SK-N-SH (cell line): ENCODE results near the gene DNAL4. TPM values are rescaled to one million over a fixed set of nuclear protein-coding genes. Genes with fewer than 3 reads are reported as not detected.

Source experiments
- CTCF ChIA-PET: fragments of 300-600, 350-600 bp; formaldehyde crosslinking; extraction: SDS; loops from one replicate; lab custom pipeline; 2021; lab: Yijun Ruan, JAX
- POLR2A ChIA-PET: fragments of 350-600 bp; sonication (Branson Sonifier 250); formaldehyde crosslinking; extraction: SDS; loops from one replicate; lab custom pipeline; 2020; ENCODE audit warnings: antibody characterized with exemption, inconsistent platforms; lab: Yijun Ruan, JAX
- DNase-seq: peaks from one replicate; pipeline ENCODE4 v3.0.0; 2012
- H2AFZ ChIP-seq: fragments of 200-600 bp; sonication (generic); 2 replicates; pipeline ENCODE4 v1.8.1; 2016; ENCODE audit warnings: antibody characterized with exemption, mild to moderate bottlenecking, low read depth
- H3F3A ChIP-seq: fragments of 200-600 bp; sonication (generic); replicated peaks from 2 replicates; pipeline ENCODE3; 2016; ENCODE audit warnings: antibody characterized with exemption, mild to moderate bottlenecking; ENCODE audit not compliant: insufficient read depth
- H3K27ac ChIP-seq, 2 experiments: fragments of 200-500 bp in 1 of 2; fragments of 200-600 bp in 1 of 2; sonication (Bioruptor generic) in 1 of 2; sonication (generic), shearing (Covaris generic) in 1 of 2; 2 replicates each; pipeline versions ENCODE4 v1.5.1 to v1.6.1; 2014 to 2016; ENCODE audit warnings: low read depth in 2 of 2, inconsistent platforms in 1 of 2, low read length in 1 of 2, mild to moderate bottlenecking in 1 of 2, mixed read lengths in 1 of 2
- H3K27me3 ChIP-seq: fragments of 200-600 bp; sonication (generic), shearing (Covaris generic); 2 replicates; pipeline ENCODE4 v1.6.1; 2016; ENCODE audit warnings: mixed run types; ENCODE audit not compliant: insufficient read depth
- H3K36me3 ChIP-seq, 2 experiments: fragments of 200-500 bp in 1 of 2; fragments of 200-600 bp in 1 of 2; sonication (Bioruptor generic) in 1 of 2; sonication (generic) in 1 of 2; replicated peaks in 1 of 2; 2 replicates each; pipeline versions ENCODE3 to v1.5.1; 2014 to 2016; ENCODE audit warnings: low read length in 1 of 2, mild to moderate bottlenecking in 1 of 2; ENCODE audit not compliant: insufficient read depth in 2 of 2, control insufficient read depth in 1 of 2
- H3K4me1 ChIP-seq, 2 experiments: fragments of 200-500 bp in 1 of 2; fragments of 200-600 bp in 1 of 2; sonication (Bioruptor generic) in 1 of 2; sonication (generic), shearing (Covaris generic) in 1 of 2; 2 replicates each; pipeline versions ENCODE4 v1.5.1 to v1.6.1; 2014 to 2016; ENCODE audit warnings: low read depth in 1 of 2, low read length in 1 of 2, mixed run types in 1 of 2; ENCODE audit not compliant: insufficient read depth in 2 of 2, control insufficient read depth in 1 of 2
- H3K4me2 ChIP-seq: fragments of 200-600 bp; sonication (generic), shearing (Covaris generic); 2 replicates; pipeline ENCODE4 v1.6.1; 2017; ENCODE audit warnings: mixed run types
- H3K4me3 ChIP-seq, 2 experiments: fragments of 200-500 bp in 1 of 2; fragments of 200-600 bp in 1 of 2; sonication (Bioruptor generic) in 1 of 2; sonication (generic), shearing (Covaris generic) in 1 of 2; 2 replicates each; pipeline versions ENCODE4 v1.5.1 to v1.8.1; 2014 to 2016; ENCODE audit warnings: low read depth in 2 of 2, inconsistent platforms in 1 of 2, low read length in 1 of 2, mild to moderate bottlenecking in 1 of 2, mixed read lengths in 1 of 2, moderate library complexity in 1 of 2
- H3K79me2 ChIP-seq: fragments of 200-600 bp; sonication (generic); 2 replicates; pipeline ENCODE4 v1.8.1; 2017; ENCODE audit warnings: mild to moderate bottlenecking; ENCODE audit not compliant: insufficient read depth
- H3K9ac ChIP-seq: fragments of 200-600 bp; sonication (generic); 2 replicates; pipeline ENCODE4 v1.6.1; 2017; ENCODE audit warnings: mixed run types
- H3K9me2 ChIP-seq: fragments of 200-600 bp; sonication (generic); 2 replicates; pipeline ENCODE4 v1.6.1; 2017; ENCODE audit warnings: mixed run types
- H3K9me3 ChIP-seq: fragments of 200-600 bp; sonication (generic); 2 replicates; pipeline ENCODE4 v1.6.1; 2017; ENCODE audit warnings: mixed run types, mild to moderate bottlenecking, moderate library complexity
- H4K20me1 ChIP-seq: fragments of 200-600 bp; sonication (generic); 2 replicates; pipeline ENCODE4 v1.6.1; 2017; ENCODE audit warnings: mild to moderate bottlenecking, mixed run types; ENCODE audit not compliant: insufficient read depth
- CTCF ChIP-seq: fragments of 200-600 bp; sonication (generic); IDR thresholded peaks from 2 replicates; pipeline ENCODE4 v1.6.1; 2017; ENCODE audit warnings: antibody characterized with exemption, mild to moderate bottlenecking, moderate library complexity
- ELF1 ChIP-seq: IDR thresholded peaks from 2 replicates; pipeline ENCODE4 v1.4.0; 2012
- EZH2phosphoT487 ChIP-seq: fragments of 200-600 bp; sonication (generic); IDR thresholded peaks from 2 replicates; pipeline ENCODE4 v1.6.1; 2017; ENCODE audit warnings: low read depth, mixed run types, mild to moderate bottlenecking, antibody characterized with exemption, moderate library complexity, borderline replicate concordance
- FOSL2 ChIP-seq: IDR thresholded peaks from 2 replicates; pipeline ENCODE4 v1.4.0; 2012; ENCODE audit warnings: low read depth, mild to moderate bottlenecking, moderate library complexity, borderline replicate concordance
- FOXM1 ChIP-seq: IDR thresholded peaks from 2 replicates; pipeline ENCODE4 v1.4.0; 2012; ENCODE audit warnings: low read depth, mild to moderate bottlenecking
- GABPA ChIP-seq: IDR thresholded peaks from 2 replicates; pipeline ENCODE4 v1.4.0; 2012; ENCODE audit warnings: low read depth, mild to moderate bottlenecking
- GATA2 ChIP-seq: sonication (generic); formaldehyde crosslinking; IDR thresholded peaks from 2 replicates; pipeline ENCODE4 v1.5.0; 2020; ENCODE audit warnings: mild to moderate bottlenecking, missing genetic modification reagents
- IRF3 ChIP-seq: fragments of 150-350 bp; IDR thresholded peaks from 2 replicates; pipeline ENCODE4 v1.6.1; 2016; ENCODE audit warnings: mild to moderate bottlenecking, low read depth, low read length
- JUND ChIP-seq: IDR thresholded peaks from 2 replicates; pipeline ENCODE4 v1.4.0; 2012
- NFIC ChIP-seq: IDR thresholded peaks from 2 replicates; pipeline ENCODE4 v1.4.0; 2012; ENCODE audit warnings: borderline replicate concordance
- NRF1 ChIP-seq: IDR thresholded peaks from 2 replicates; pipeline ENCODE4 v1.6.1; 2012; ENCODE audit warnings: low read depth, mild to moderate bottlenecking, low read length
- RAD21 ChIP-seq: IDR thresholded peaks from 2 replicates; pipeline ENCODE4 v1.6.1; 2012; ENCODE audit warnings: mild to moderate bottlenecking, low read length
- RCOR1 ChIP-seq: fragments of 150-350 bp; IDR thresholded peaks from 2 replicates; pipeline ENCODE4 v1.6.1; 2017; ENCODE audit warnings: antibody characterized with exemption, low read length
- RFX5 ChIP-seq: IDR thresholded peaks from 2 replicates; pipeline ENCODE4 v1.6.1; 2012; ENCODE audit warnings: mild to moderate bottlenecking, improper control_type of control experiment, low read length
- TEAD4 ChIP-seq: IDR thresholded peaks from 2 replicates; pipeline ENCODE4 v1.4.0; 2012; ENCODE audit warnings: mild to moderate bottlenecking, borderline replicate concordance; ENCODE audit not compliant: insufficient read depth
- USF1 ChIP-seq: IDR thresholded peaks from 2 replicates; pipeline ENCODE4 v1.4.0; 2012; ENCODE audit warnings: low read depth, borderline replicate concordance
- USF2 ChIP-seq: fragments of 150-350 bp; IDR thresholded peaks from 2 replicates; pipeline ENCODE4 v1.6.1; 2017; ENCODE audit warnings: antibody characterized with exemption, low read length, low read depth, borderline replicate concordance
- ZBTB33 ChIP-seq: IDR thresholded peaks from 2 replicates; pipeline ENCODE4 v1.4.0; 2012; ENCODE audit warnings: low read depth, borderline replicate concordance
- WGBS: methylation state at CpG from one replicate; pipeline ENCODE4 v1.1.6; 2017; ENCODE audit warnings: low lambda C conversion rate; 5-methylcytosine and 5-hydroxymethylcytosine counted together
- polyA plus RNA-seq, 3 experiments: library from polyadenylated mRNA; depleted of rRNA; stranded (reverse); fragments of >200 nt; gene quantifications; 2 replicates each; pipeline ENCODE4 v1.2.3, GENCODE V29; 2012

The DNAL4 gene
- polyA plus RNA-seq, 1 of the 3 experiments (the other 2 are of a cell fraction), result 15.1 TPM

GRCh38 chr22:38759005-38759404 is 34.9 kb downstream of the DNAL4 start:
- no CpG with 5 or more reads among the region's 7 CpGs for WGBS
- H3K36me3 ChIP-seq, result no peaks in the 10 kb centered on the region
- no peaks in the 10 kb centered on the region for H3F3A ChIP-seq
- no peaks in the 10 kb centered on the region for H3K9me2 ChIP-seq
- no peak overlapping the region for H3K4me2 ChIP-seq
- no peak overlapping the region for H3K4me3 ChIP-seq
- H2AFZ ChIP-seq, result no peak overlapping the region
- DNase-seq, result no peak
- no peak for TF ChIP-seq ELF1
- no peak for TF ChIP-seq USF2
- TF ChIP-seq FOSL2, result no peak
- no peak for TF ChIP-seq EZH2phosphoT487
- TF ChIP-seq RAD21, result no peak
- no peak for TF ChIP-seq GABPA
- no peak for TF ChIP-seq RFX5
- TF ChIP-seq JUND, result no peak
- TF ChIP-seq GATA2 (CRISPR knock-in tag), result no peak
- TF ChIP-seq CTCF, result no peak
- no peak for TF ChIP-seq NFIC
- TF ChIP-seq USF1, result no peak
- TF ChIP-seq FOXM1, result no peak
- no peak for TF ChIP-seq ZBTB33
- TF ChIP-seq IRF3, result no peak
- no peak for TF ChIP-seq RCOR1
- TF ChIP-seq NRF1, result no peak
- no peak for TF ChIP-seq TEAD4
- POLR2A ChIA-PET, result no interaction called here
- no peaks in the 10 kb centered on the region for H4K20me1 ChIP-seq
- H3K27me3 ChIP-seq, result no peaks in the 10 kb centered on the region
- peaks cover 0 to 15% of the 10 kb centered on the region in 2 experiments; a peak in 1 of 4 replicates for H3K4me1 ChIP-seq
- H3K27ac ChIP-seq, result no peak overlapping the region
- no peak overlapping the region for H3K9ac ChIP-seq
- H3K9me3 ChIP-seq, result no peaks in the 10 kb centered on the region
- peaks cover 2% of the 10 kb centered on the region; the same call in 1 of the 2 replicates for H3K79me2 ChIP-seq
- CTCF ChIA-PET, result interaction anchor here (1.2 to 1.6 kb wide), 2 partner anchors 10 to 111 kb away, joined by 4 to 5 read pairs; no protein-coding TSS in a partner anchor
